Activated CD8-positive, alpha-beta T cell treated with anti-CD3 and anti-CD28 coated beads, Interleukin-2, amount 10 ng/mL, durations not matched to agents 7 days and 5 days (primary cell): ENCODE measurements around the gene MSS51. TPM values are rescaled to one million over a fixed set of nuclear protein-coding genes. Genes with fewer than 3 reads are reported as not detected.

Experiments used
- ATAC-seq: fragments of 150-1000 bp; cut with Tn5 transposase; one replicate; pipeline ENCODE4 v1.10.0; 2021; ENCODE audit warnings: moderate library complexity
- CTCF ChIA-PET: fragments of 350-600 bp; sonication (Branson Sonifier 250); formaldehyde crosslinking; loops from one replicate; lab custom pipeline; 2021; ENCODE audit warnings: antibody characterized with exemption; lab: Charles Lee
- POLR2A ChIA-PET: fragments of 350-600 bp; sonication (Branson Sonifier 250); formaldehyde crosslinking; loops from one replicate; lab custom pipeline; 2021; ENCODE audit warnings: antibody characterized with exemption; lab: Charles Lee
- DNase-seq: peaks from one replicate; pipeline ENCODE4 v3.0.0-alpha.2; 2020
- H3K27ac Mint-ChIP-seq: one replicate; pipeline ENCODE4 v1.8.0; 2021; ENCODE audit warnings: mild to moderate bottlenecking, mixed read lengths
- H3K27me3 Mint-ChIP-seq: one replicate; pipeline ENCODE4 v1.8.0; 2021; ENCODE audit warnings: low read depth, mixed read lengths
- H3K36me3 Mint-ChIP-seq: one replicate; pipeline ENCODE4 v1.8.0; 2021; ENCODE audit warnings: low read depth, mixed read lengths
- H3K4me1 Mint-ChIP-seq: one replicate; pipeline ENCODE4 v1.8.0; 2021; ENCODE audit warnings: low read depth, mixed read lengths
- H3K4me3 Mint-ChIP-seq: one replicate; pipeline ENCODE4 v1.8.0; 2021; ENCODE audit warnings: mild to moderate bottlenecking, mixed read lengths
- H3K9me3 Mint-ChIP-seq: one replicate; pipeline ENCODE4 v1.8.0; 2022; ENCODE audit warnings: mixed read lengths; ENCODE audit not compliant: insufficient read depth
- total RNA-seq, 2 experiments: library from RNA; stranded (reverse); gene quantifications; one replicate each; pipeline ENCODE4 v1.2.3, GENCODE V29; 2021

MSS51 gene
- 1 to 10 TPM; 2.9 TPM for total RNA-seq

- ChIA-PET POLR2A (no interaction called here), CTCF (interaction anchor here (0.6 to 0.7 kb wide), 2 partner anchors 9 to 75 kb away, joined by 3 read pairs; partner anchors contain the start of gene CFAP70)
- no peaks in the 10 kb centered on the region for H3K27me3 Mint-ChIP-seq
- peaks cover 12% of the 10 kb centered on the region for H3K36me3 Mint-ChIP-seq
- no peak within 1 kb of the TSS for H3K27ac Mint-ChIP-seq
- DNase-seq = no peak
- H3K4me1 Mint-ChIP-seq = peaks cover 7% of the 10 kb centered on the region
- no peak for ATAC-seq
- no peaks in the 10 kb centered on the region for H3K9me3 Mint-ChIP-seq
- H3K4me3 Mint-ChIP-seq = no peak within 1 kb of the TSS
Observed at GRCh38 chr10:73433538-73433867, at the start of gene MSS51. TSS of gene MSS51 (minus strand) at chr10:73433561. CDS start at chr10:73428284, 5,277 bp downstream.

GRCh38 chr10:73480158-73480557, 46.8 kb upstream of the MSS51 start:
- H3K4me3 Mint-ChIP-seq = no peak overlapping the region
- H3K36me3 Mint-ChIP-seq = peaks cover 34% of the 10 kb centered on the region
- DNase-seq (no peak), ATAC-seq (no peak)
- ChIA-PET CTCF (no interaction called here), POLR2A (interaction anchor here (0.7 kb wide), 1 partner anchor 15 kb away, joined by 3 read pairs; the partner anchor contains the start of gene PPP3CB)
- no peaks in the 10 kb centered on the region for H3K27me3 Mint-ChIP-seq
- H3K27ac Mint-ChIP-seq = no peak overlapping the region
- H3K9me3 Mint-ChIP-seq = no peaks in the 10 kb centered on the region
- H3K4me1 Mint-ChIP-seq = peaks cover 9% of the 10 kb centered on the region

GRCh38 chr10:73478636-73479035, 45.3 kb upstream of the MSS51 start:
- Mint-ChIP-seq H3K36me3 (peaks cover 33% of the 10 kb centered on the region), H3K27ac (no peak overlapping the region), H3K4me1 (peaks cover 9% of the 10 kb centered on the region), H3K27me3 (no peaks in the 10 kb centered on the region), H3K4me3 (no peak overlapping the region), H3K9me3 (no peaks in the 10 kb centered on the region)
- CTCF ChIA-PET = interaction anchor here (1.4 kb wide), 1 partner anchor 165 kb away, joined by 4 read pairs; no protein-coding TSS in a partner anchor
- POLR2A ChIA-PET = interaction anchor here (1.8 kb wide), 1 partner anchor 17 kb away, joined by 10 read pairs; the partner anchor contains the start of gene PPP3CB
- ATAC-seq = no peak
- DNase-seq = no peak

- CTCF ChIA-PET = interaction anchor here (0.6 kb wide), 1 partner anchor 1300 kb away, joined by 4 read pairs; no protein-coding TSS in a partner anchor
- Mint-ChIP-seq H3K4me1 (peaks cover 9% of the 10 kb centered on the region), H3K27ac (no peak overlapping the region), H3K9me3 (no peaks in the 10 kb centered on the region), H3K4me3 (no peak overlapping the region), H3K27me3 (no peaks in the 10 kb centered on the region), H3K36me3 (peaks cover 38% of the 10 kb centered on the region)
- ATAC-seq (no peak), DNase-seq (no peak)
- POLR2A ChIA-PET = no interaction called here
Observed at GRCh38 chr10:73471226-73471625, 37.9 kb upstream of the MSS51 start.

GRCh38 chr10:73469579-73469978, 36.2 kb upstream of the MSS51 start:
- ChIA-PET POLR2A (no interaction called here), CTCF (interaction anchor here (0.6 to 1.2 kb wide), 4 partner anchors 19 to 86 kb away, joined by 3 read pairs; no protein-coding TSS in a partner anchor)
- no peak for DNase-seq
- Mint-ChIP-seq H3K4me3 (no peak overlapping the region), H3K9me3 (no peaks in the 10 kb centered on the region), H3K27ac (no peak overlapping the region), H3K27me3 (no peaks in the 10 kb centered on the region), H3K36me3 (peaks cover 39% of the 10 kb centered on the region), H3K4me1 (peaks cover 9% of the 10 kb centered on the region)
- no peak for ATAC-seq

GRCh38 chr10:73467206-73467605, 33.8 kb upstream of the MSS51 start:
- peaks cover 9% of the 10 kb centered on the region for H3K4me1 Mint-ChIP-seq
- H3K27ac Mint-ChIP-seq = no peak overlapping the region
- ChIA-PET POLR2A (interaction anchor here (1.2 kb wide), 1 partner anchor 28 kb away, joined by 5 read pairs; the partner anchor contains the start of gene PPP3CB), CTCF (no interaction called here)
- no peak for ATAC-seq
- no peak for DNase-seq
- H3K36me3 Mint-ChIP-seq = peaks cover 45% of the 10 kb centered on the region
- H3K9me3 Mint-ChIP-seq = no peaks in the 10 kb centered on the region
- no peaks in the 10 kb centered on the region for H3K27me3 Mint-ChIP-seq
- no peak overlapping the region for H3K4me3 Mint-ChIP-seq

- POLR2A ChIA-PET = no interaction called here
- Mint-ChIP-seq H3K4me3 (no peak overlapping the region), H3K4me1 (peaks cover 9% of the 10 kb centered on the region), H3K9me3 (no peaks in the 10 kb centered on the region), H3K27ac (no peak overlapping the region), H3K27me3 (no peaks in the 10 kb centered on the region), H3K36me3 (peaks cover 44% of the 10 kb centered on the region)
- ATAC-seq (no peak), DNase-seq (no peak)
- CTCF ChIA-PET = interaction anchor here (1.2 kb wide), 1 partner anchor 12 kb away, joined by 3 read pairs; no protein-coding TSS in a partner anchor
Observed at GRCh38 chr10:73465978-73466726, 32.8 kb upstream of the MSS51 start.

GRCh38 chr10:73460897-73461296, 27.5 kb upstream of the MSS51 start:
- no peaks in the 10 kb centered on the region for H3K9me3 Mint-ChIP-seq
- DNase-seq = no peak
- H3K27ac Mint-ChIP-seq = no peak overlapping the region
- ChIA-PET POLR2A (no interaction called here), CTCF (no interaction called here)
- no peak overlapping the region for H3K4me3 Mint-ChIP-seq
- ATAC-seq = no peak
- no peaks in the 10 kb centered on the region for H3K27me3 Mint-ChIP-seq
- H3K36me3 Mint-ChIP-seq = peaks cover 36% of the 10 kb centered on the region
- no peaks in the 10 kb centered on the region for H3K4me1 Mint-ChIP-seq

GRCh38 chr10:73459683-73460314, 26.4 kb upstream of the MSS51 start:
- no peak overlapping the region for H3K27ac Mint-ChIP-seq
- H3K36me3 Mint-ChIP-seq = peaks cover 32% of the 10 kb centered on the region
- no peaks in the 10 kb centered on the region for H3K9me3 Mint-ChIP-seq
- DNase-seq (no peak), ATAC-seq (no peak)
- ChIA-PET CTCF (no interaction called here), POLR2A (no interaction called here)
- no peaks in the 10 kb centered on the region for H3K4me1 Mint-ChIP-seq
- H3K27me3 Mint-ChIP-seq = no peaks in the 10 kb centered on the region
- no peak overlapping the region for H3K4me3 Mint-ChIP-seq

GRCh38 chr10:73456187-73456890, 23.0 kb upstream of the MSS51 start:
- POLR2A ChIA-PET = no interaction called here
- H3K9me3 Mint-ChIP-seq = no peaks in the 10 kb centered on the region
- H3K36me3 Mint-ChIP-seq = peaks cover 24% of the 10 kb centered on the region
- H3K27me3 Mint-ChIP-seq = no peaks in the 10 kb centered on the region
- CTCF ChIA-PET = interaction anchor here (1.0 kb wide), 1 partner anchor 14 kb away, joined by 3 read pairs; no protein-coding TSS in a partner anchor
- ATAC-seq (no peak), DNase-seq (no peak)
- no peak overlapping the region for H3K27ac Mint-ChIP-seq
- H3K4me1 Mint-ChIP-seq = no peaks in the 10 kb centered on the region
- no peak overlapping the region for H3K4me3 Mint-ChIP-seq

GRCh38 chr10:73449113-73449512, 15.8 kb upstream of the MSS51 start:
- Mint-ChIP-seq H3K36me3 (peaks cover 14% of the 10 kb centered on the region), H3K27ac (no peak overlapping the region), H3K4me1 (no peaks in the 10 kb centered on the region), H3K9me3 (no peaks in the 10 kb centered on the region), H3K4me3 (no peak overlapping the region), H3K27me3 (no peaks in the 10 kb centered on the region)
- POLR2A ChIA-PET = no interaction called here
- no peak for DNase-seq
- ATAC-seq = no peak
- CTCF ChIA-PET = no interaction called here
